Cortex of kidney (tissue), 1 donor: ENCODE results near the gene BCAS3.
"Not testable (repeated sequence)": the region's sequence is repeated elsewhere in the genome, so short reads cannot be mapped to it uniquely, and the experiment has no call there.

ENCODE experiments used
- DNase-seq: peaks from one replicate; lab custom pipeline; 2025; lab: John Stamatoyannopoulos, UW

BCAS3 gene

GRCh38 chr17:60677308-60678117, at the start of gene BCAS3:
BCAS3 (plus strand) TSS chr17:60677851.
- no peak for DNase-seq

GRCh38 chr17:60628252-60628889, 49.3 kb upstream of the BCAS3 start:
- DNase-seq: no peak

GRCh38 chr17:60629120-60629519, 48.5 kb upstream of the BCAS3 start:
- DNase-seq: no peak

GRCh38 chr17:60630352-60630751, 47.3 kb upstream of the BCAS3 start:
- no peak for DNase-seq

- DNase-seq: no peak
Observed at GRCh38 chr17:60631119-60631518, 46.5 kb upstream of the BCAS3 start.

- DNase-seq: no peak
Observed at GRCh38 chr17:60637683-60638082, 40.0 kb upstream of the BCAS3 start.

GRCh38 chr17:60639019-60639330, 38.7 kb upstream of the BCAS3 start:
- DNase-seq: no peak

- no peak for DNase-seq
Observed at GRCh38 chr17:60640503-60640902, 37.1 kb upstream of the BCAS3 start.

GRCh38 chr17:60641126-60641525, 36.5 kb upstream of the BCAS3 start:
- DNase-seq: no peak

- DNase-seq: no peak
Observed at GRCh38 chr17:60641810-60642220, 35.8 kb upstream of the BCAS3 start.

GRCh38 chr17:60645918-60646523, 31.6 kb upstream of the BCAS3 start:
- DNase-seq: no peak

- no peak for DNase-seq
Observed at GRCh38 chr17:60646701-60647100, 30.9 kb upstream of the BCAS3 start.

- DNase-seq: no peak
Observed at GRCh38 chr17:60647705-60648104, 29.9 kb upstream of the BCAS3 start.

GRCh38 chr17:60652454-60653247, 25.0 kb upstream of the BCAS3 start:
- no peak for DNase-seq

- no peak for DNase-seq
Observed at GRCh38 chr17:60653569-60653968, 24.1 kb upstream of the BCAS3 start.

- DNase-seq: no peak
Observed at GRCh38 chr17:60656499-60656898, 21.2 kb upstream of the BCAS3 start.

- no peak for DNase-seq
Observed at GRCh38 chr17:60659156-60659555, 18.5 kb upstream of the BCAS3 start.

GRCh38 chr17:60661489-60661888, 16.2 kb upstream of the BCAS3 start:
- DNase-seq: no peak

GRCh38 chr17:60664022-60664421, 13.6 kb upstream of the BCAS3 start:
- DNase-seq: no peak

- no peak for DNase-seq
Observed at GRCh38 chr17:60665602-60666001, 12.0 kb upstream of the BCAS3 start.

GRCh38 chr17:60668741-60669140, 8.9 kb upstream of the BCAS3 start:
- not testable (repeated sequence) for DNase-seq

- no peak for DNase-seq
Observed at GRCh38 chr17:60671482-60671881, 6.2 kb upstream of the BCAS3 start.
